SK-N-SH (cell line): Measurements from ENCODE around the gene SIX6.

Experiments used
- ELF1 ChIP-seq: IDR thresholded peaks from 2 replicates; pipeline ENCODE4 v1.4.0; 2012
- EP300 ChIP-seq, 2 experiments: IDR thresholded peaks; 2 replicates each; pipeline versions ENCODE4 v1.4.0 to v1.6.1; 2012; ENCODE audit warnings: borderline replicate concordance in 1 of 2, low read depth in 1 of 2, low read length in 1 of 2
- JUND ChIP-seq: IDR thresholded peaks from 2 replicates; pipeline ENCODE4 v1.4.0; 2012
- SIN3A ChIP-seq: IDR thresholded peaks from 2 replicates; pipeline ENCODE4 v1.6.1; 2012; ENCODE audit warnings: low read depth, mild to moderate bottlenecking, low read length, moderate library complexity, borderline replicate concordance
- SMC3 ChIP-seq: IDR thresholded peaks from 2 replicates; pipeline ENCODE4 v1.6.1; 2012; ENCODE audit warnings: low read depth, low read length, improper control_type of control experiment
- TAF1 ChIP-seq: IDR thresholded peaks from 2 replicates; pipeline ENCODE4 v1.6.1; 2012; ENCODE audit warnings: low read depth, mild to moderate bottlenecking, low read length, moderate library complexity, borderline replicate concordance
- TF ChIP-seq, protein P1 (sequence below): fragments of 200-600 bp; sonication (generic); IDR thresholded peaks from 2 replicates; pipeline ENCODE4 v1.6.1; 2017; ENCODE audit warnings: antibody characterized with exemption, mild to moderate bottlenecking, moderate library complexity
- TF ChIP-seq, protein P2 (sequence below): fragments of 150-350 bp; IDR thresholded peaks from 2 replicates; pipeline ENCODE4 v1.6.1; 2017; ENCODE audit warnings: antibody characterized with exemption, low read length, low read depth, borderline replicate concordance
- TF ChIP-seq, protein P3 (sequence below): IDR thresholded peaks from 2 replicates; pipeline ENCODE4 v1.4.0; 2012; ENCODE audit warnings: low read depth, borderline replicate concordance

DNA sequence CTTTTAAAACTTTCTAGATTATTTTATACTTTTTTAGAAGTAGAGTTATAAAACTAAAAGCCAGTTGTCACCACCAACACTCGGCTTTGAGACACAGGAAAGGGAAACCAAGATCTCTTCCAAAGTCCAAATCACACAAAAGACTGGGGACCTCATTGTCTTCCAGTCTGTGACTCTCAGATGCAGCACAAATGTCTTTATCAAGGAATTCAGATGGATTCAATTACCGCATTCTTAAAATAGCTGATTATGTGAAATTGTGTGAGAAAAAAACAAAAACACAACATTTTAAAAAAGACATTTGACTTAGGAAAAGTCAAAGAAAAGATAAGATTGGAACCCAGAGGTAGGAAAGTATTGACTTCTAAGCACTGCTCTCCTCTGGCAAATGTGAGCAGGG lies 3.5 kb upstream of the SIX6 start:
- TF ChIP-seq, protein P1, sequence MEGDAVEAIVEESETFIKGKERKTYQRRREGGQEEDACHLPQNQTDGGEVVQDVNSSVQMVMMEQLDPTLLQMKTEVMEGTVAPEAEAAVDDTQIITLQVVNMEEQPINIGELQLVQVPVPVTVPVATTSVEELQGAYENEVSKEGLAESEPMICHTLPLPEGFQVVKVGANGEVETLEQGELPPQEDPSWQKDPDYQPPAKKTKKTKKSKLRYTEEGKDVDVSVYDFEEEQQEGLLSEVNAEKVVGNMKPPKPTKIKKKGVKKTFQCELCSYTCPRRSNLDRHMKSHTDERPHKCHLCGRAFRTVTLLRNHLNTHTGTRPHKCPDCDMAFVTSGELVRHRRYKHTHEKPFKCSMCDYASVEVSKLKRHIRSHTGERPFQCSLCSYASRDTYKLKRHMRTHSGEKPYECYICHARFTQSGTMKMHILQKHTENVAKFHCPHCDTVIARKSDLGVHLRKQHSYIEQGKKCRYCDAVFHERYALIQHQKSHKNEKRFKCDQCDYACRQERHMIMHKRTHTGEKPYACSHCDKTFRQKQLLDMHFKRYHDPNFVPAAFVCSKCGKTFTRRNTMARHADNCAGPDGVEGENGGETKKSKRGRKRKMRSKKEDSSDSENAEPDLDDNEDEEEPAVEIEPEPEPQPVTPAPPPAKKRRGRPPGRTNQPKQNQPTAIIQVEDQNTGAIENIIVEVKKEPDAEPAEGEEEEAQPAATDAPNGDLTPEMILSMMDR: no peak
- no peak for TF ChIP-seq SMC3
- no peak for TF ChIP-seq JUND
- TF ChIP-seq SIN3A: no peak
- TF ChIP-seq, protein P2, sequence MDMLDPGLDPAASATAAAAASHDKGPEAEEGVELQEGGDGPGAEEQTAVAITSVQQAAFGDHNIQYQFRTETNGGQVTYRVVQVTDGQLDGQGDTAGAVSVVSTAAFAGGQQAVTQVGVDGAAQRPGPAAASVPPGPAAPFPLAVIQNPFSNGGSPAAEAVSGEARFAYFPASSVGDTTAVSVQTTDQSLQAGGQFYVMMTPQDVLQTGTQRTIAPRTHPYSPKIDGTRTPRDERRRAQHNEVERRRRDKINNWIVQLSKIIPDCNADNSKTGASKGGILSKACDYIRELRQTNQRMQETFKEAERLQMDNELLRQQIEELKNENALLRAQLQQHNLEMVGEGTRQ: no peak
- no peak for TF ChIP-seq ELF1
- TF ChIP-seq, protein P3, sequence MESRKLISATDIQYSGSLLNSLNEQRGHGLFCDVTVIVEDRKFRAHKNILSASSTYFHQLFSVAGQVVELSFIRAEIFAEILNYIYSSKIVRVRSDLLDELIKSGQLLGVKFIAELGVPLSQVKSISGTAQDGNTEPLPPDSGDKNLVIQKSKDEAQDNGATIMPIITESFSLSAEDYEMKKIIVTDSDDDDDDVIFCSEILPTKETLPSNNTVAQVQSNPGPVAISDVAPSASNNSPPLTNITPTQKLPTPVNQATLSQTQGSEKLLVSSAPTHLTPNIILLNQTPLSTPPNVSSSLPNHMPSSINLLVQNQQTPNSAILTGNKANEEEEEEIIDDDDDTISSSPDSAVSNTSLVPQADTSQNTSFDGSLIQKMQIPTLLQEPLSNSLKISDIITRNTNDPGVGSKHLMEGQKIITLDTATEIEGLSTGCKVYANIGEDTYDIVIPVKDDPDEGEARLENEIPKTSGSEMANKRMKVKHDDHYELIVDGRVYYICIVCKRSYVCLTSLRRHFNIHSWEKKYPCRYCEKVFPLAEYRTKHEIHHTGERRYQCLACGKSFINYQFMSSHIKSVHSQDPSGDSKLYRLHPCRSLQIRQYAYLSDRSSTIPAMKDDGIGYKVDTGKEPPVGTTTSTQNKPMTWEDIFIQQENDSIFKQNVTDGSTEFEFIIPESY: no peak
- no peak for TF ChIP-seq TAF1
- no peak for TF ChIP-seq EP300 (IDR thresholded peaks at IDR 0.05; ENCODE audit: borderline replicate concordance in 1 of 2, low read depth in 1 of 2, low read length in 1 of 2)
